Naive thymus-derived CD8-positive, alpha-beta T cell (primary cell): ENCODE data around the gene TRA2B. TPM values are rescaled to one million over a fixed set of nuclear protein-coding genes. Genes with fewer than 3 reads are reported as not detected.
"Not testable (repeated sequence)": the region's sequence is repeated elsewhere in the genome, so short reads cannot be mapped to it uniquely, and the experiment has no call there.

ENCODE experiments used
- ATAC-seq, 2 donors: fragments of 150-1000 bp; cut with Tn5 transposase in 1 of 2; sonication (Bioruptor Pico), chemical (Tn5 transposase) in 1 of 2; 1 replicate in 1 of 2; 2 replicates in 1 of 2; pipeline ENCODE4 v1.10.0; 2021; ENCODE audit warnings: mild to moderate bottlenecking in 2 of 2, moderate library complexity in 2 of 2
- POLR2A ChIA-PET: fragments of 350-600 bp; sonication (Branson Sonifier 250); formaldehyde crosslinking; loops from one replicate; lab custom pipeline; 2021; ENCODE audit warnings: antibody characterized with exemption; lab: Charles Lee
- DNase-seq, 10 donors: peaks; one replicate each; pipeline versions ENCODE4 v3.0.0 to v3.0.0-alpha.2; 2020 to 2022
- H3K27ac Mint-ChIP-seq, 10 donors: one replicate each; pipeline ENCODE4 v1.8.0; 2020 to 2022; ENCODE audit warnings: mild to moderate bottlenecking in 10 of 10, mixed read lengths in 10 of 10, moderate library complexity in 4 of 10, inconsistent platforms in 1 of 10
- H3K27me3 Mint-ChIP-seq, 5 donors: one replicate each; pipeline ENCODE4 v1.8.0; 2021 to 2022; ENCODE audit warnings: mixed read lengths in 5 of 5
- H3K36me3 Mint-ChIP-seq, 3 donors: one replicate each; pipeline ENCODE4 v1.8.0; 2020 to 2022; ENCODE audit warnings: mixed read lengths in 3 of 3, mild to moderate bottlenecking in 2 of 3, inconsistent platforms in 1 of 3
- H3K4me1 Mint-ChIP-seq, 4 donors: one replicate each; pipeline ENCODE4 v1.8.0; 2021 to 2022; ENCODE audit warnings: mixed read lengths in 4 of 4
- H3K4me3 Mint-ChIP-seq, 10 donors: one replicate each; pipeline ENCODE4 v1.8.0; 2020 to 2022; ENCODE audit warnings: mild to moderate bottlenecking in 10 of 10, mixed read lengths in 10 of 10, moderate library complexity in 6 of 10, inconsistent platforms in 1 of 10
- H3K9me3 Mint-ChIP-seq, 9 donors: one replicate each; pipeline ENCODE4 v1.8.0; 2020 to 2022; ENCODE audit warnings: mixed read lengths in 9 of 9, mild to moderate bottlenecking in 3 of 9, inconsistent platforms in 1 of 9, moderate library complexity in 1 of 9
- polyA plus RNA-seq, 3 donors: library from polyadenylated mRNA; unstranded; fragments of 300-500 nt; fragmentation: Illumina TruSeq; gene quantifications; one replicate each; pipeline ENCODE4 v1.2.3, GENCODE V29; 2021
- total RNA-seq, 8 experiments: library from RNA in 2 of 8; stranded (reverse) in 2 of 8; gene quantifications; one replicate each; pipeline ENCODE4 v1.2.3 and lab custom pipeline; 2021 to 2026

TRA2B gene
- total and polyA plus RNA-seq, 5 experiments from 2014 or later = 176 to 229 (median 218) TPM

DNA sequence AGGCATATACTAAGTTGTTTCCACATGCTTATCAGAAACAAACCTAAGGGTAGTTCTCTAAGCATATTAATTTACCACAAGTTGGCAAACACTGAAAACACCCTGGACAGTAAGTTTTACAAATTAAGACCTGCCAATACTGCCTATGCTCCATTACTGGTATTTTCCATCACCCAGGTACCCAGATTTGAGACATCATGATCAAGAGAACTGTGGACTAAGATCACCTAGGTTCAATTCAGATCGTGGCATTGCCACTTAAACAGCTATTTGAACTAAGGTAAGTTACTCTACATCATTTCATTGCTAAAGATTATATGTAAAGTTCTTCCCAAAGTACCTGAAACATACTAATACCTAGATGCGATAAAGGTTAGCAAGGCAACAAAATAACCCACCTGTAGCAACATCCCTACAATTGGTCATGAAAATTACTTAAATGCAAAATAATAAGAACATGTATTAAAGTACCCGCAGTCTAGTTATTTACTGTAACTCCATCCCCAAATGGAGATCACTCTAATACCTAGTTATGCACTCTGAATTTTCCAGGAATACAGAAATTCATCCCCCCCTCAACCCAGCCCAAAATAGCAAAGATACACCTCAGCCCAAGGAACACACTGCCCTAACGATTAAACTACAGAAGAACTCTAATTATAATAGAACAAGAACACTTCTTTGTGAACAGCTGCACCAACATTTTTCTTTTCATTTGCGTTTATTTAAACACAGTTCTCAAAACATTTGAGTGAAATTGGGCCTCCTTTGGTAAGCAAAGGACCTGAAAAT lies 21.6 kb downstream of the TRA2B start:
- Mint-ChIP-seq H3K4me3 (no peak overlapping the region), H3K27ac (peak overlapping the region in 3 of 10 donors; percentile 1 to 65 (median 8)), H3K36me3 (peaks cover 6 to 74% (median 23%) of the 10 kb centered on the region in 3 donors), H3K9me3 (no peaks in the 10 kb centered on the region), H3K27me3 (no peaks in the 10 kb centered on the region), H3K4me1 (peaks cover 0 to 7% (median 2%) of the 10 kb centered on the region in 4 donors)
- DNase-seq (no peak), ATAC-seq (no peak)
- POLR2A ChIA-PET = no interaction called here

DNA sequence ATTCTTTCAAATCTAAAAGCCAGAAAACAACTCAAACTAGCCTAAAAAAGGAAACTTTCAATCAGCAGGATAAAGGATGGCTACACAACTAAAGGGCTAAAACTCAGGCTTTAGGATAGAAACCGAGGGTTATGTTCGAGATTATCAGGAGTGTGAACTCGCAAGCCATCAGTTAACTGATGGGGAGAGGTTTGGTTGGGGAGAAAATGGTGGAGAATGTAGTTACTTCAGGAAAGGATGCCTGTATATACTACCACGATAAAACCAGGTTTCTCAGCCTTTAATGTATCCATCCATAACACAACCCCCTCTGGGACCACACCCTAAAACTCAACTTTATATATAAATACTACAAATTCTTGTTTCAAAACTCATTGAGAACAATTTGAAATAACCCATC lies 22.2 kb downstream of the TRA2B start:
- Mint-ChIP-seq H3K4me3 (no peak overlapping the region), H3K9me3 (no peaks in the 10 kb centered on the region), H3K4me1 (peaks cover 2 to 6% (median 4%) of the 10 kb centered on the region in 4 donors), H3K27me3 (no peaks in the 10 kb centered on the region), H3K27ac (peak overlapping the region in 6 of 10 donors; percentile 23 to 82 (median 68)), H3K36me3 (peaks cover 6 to 68% (median 19%) of the 10 kb centered on the region in 3 donors)
- DNase-seq = no peak
- ATAC-seq = no peak
- POLR2A ChIA-PET = interaction anchor here (2.2 kb wide), 1 partner anchor 22 kb away, joined by 8 read pairs; the partner anchor contains the start of gene TRA2B

DNA sequence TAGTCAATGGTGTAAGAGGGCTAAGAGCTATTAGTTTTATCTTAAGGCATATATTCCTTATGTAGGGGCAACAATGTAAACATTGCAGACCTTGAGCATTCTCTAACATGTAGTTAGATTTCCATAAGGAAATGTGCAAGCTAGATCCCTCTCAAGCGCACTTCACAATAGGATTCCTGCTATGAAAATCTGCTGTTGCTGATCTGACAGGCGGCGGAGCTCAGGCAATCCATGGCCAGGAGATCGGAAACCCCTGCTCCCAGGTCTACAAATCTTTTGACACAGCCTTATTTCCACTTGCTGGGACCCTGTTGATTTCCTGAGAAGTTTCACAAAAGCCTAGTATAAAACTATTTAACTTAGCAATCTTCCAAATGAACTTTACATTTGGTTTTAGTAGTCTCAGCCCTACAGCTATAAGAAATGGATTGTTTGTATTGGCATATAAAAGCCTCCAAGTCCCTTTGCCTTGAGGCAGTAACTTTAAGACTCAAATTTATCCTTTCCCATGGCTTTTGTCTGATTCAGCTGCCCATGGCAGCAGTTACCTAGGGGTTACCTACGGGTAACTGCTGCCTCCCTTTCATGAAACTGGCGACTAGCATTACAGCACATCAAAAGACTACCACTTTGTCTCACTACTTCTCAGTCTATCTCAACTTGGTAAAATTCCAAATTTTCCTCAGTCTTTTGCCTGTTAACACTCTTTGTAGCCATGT lies 22.7 kb downstream of the TRA2B start:
- H3K36me3 Mint-ChIP-seq = peaks cover 6 to 62% (median 18%) of the 10 kb centered on the region in 3 donors

DNA sequence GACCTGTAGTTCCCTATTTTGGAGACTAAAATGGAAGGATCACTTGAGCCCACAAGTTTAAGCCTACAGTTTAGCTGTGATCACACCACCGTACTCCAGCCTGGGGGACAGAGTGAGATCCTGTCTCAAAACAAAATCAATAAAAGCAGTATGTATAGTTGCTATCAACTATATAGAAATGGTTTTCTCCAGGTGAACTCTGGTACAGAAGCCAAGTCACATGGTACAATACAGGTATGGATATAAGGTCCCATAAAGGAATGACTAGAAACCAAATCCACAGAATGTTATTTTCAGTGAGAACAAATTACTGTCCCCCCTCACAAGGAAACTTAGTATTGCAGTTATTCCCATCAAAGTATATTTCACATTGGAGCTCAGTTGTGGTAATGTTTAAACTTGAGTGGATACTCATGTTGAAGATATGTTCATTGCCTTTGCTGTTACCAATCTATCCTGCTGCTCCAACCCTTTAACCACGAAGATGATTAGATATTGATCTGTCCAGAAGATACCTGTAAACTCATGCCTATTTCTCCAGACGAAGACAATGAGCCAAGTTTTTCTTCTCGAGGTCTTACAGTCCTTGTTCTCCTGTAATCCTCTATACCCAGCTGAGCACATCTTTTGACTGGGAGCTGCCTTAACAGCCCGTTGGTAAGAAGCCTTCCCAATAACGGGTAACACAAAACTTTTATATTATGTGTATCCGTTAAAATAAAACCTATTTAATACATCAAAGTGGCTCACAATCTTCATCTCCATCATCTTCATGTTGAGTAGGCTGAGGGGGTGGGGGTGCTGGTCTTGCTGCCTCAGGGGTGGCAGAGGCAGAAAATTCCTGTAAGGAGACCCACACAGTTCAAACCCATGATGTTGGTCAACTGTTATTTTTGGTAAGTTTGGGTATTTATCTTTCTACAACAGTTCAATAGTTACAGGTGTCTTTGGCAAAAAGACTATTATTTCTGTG lies 24.6 kb downstream of the TRA2B start:
- POLR2A ChIA-PET = interaction anchor here (1.4 to 3.9 kb wide), 4 partner anchors 14 to 24 kb away, joined by 3 to 14 read pairs (median 6); partner anchors contain the start of gene TRA2B
- peak overlapping the region in 6 of 10 donors; percentile 20 to 93 (median 45) for H3K27ac Mint-ChIP-seq
- H3K4me3 Mint-ChIP-seq = peak overlapping the region in 1 of 10 donors; percentile 15
- peaks cover 0 to 44% (median 14%) of the 10 kb centered on the region in 3 donors for H3K36me3 Mint-ChIP-seq
- H3K4me1 Mint-ChIP-seq = peaks cover 0 to 11% (median 10%) of the 10 kb centered on the region in 4 donors
- ATAC-seq (peak; percentile 23 to 35), DNase-seq (peak in 1 of 10 donors; percentile 9)
- H3K9me3 Mint-ChIP-seq = no peaks in the 10 kb centered on the region
- peaks cover 0 to 2% (median 0%) of the 10 kb centered on the region in 5 donors for H3K27me3 Mint-ChIP-seq

More for the DNA sequence above, 22.7 kb downstream of the TRA2B start:
- Mint-ChIP-seq H3K27me3 (no peaks in the 10 kb centered on the region), H3K27ac (peak overlapping the region in 5 of 10 donors; percentile 23 to 82 (median 72)), H3K9me3 (no peaks in the 10 kb centered on the region), H3K4me3 (peak overlapping the region in 1 of 10 donors; percentile 15), H3K4me1 (peaks cover 2 to 11% (median 9%) of the 10 kb centered on the region in 4 donors)
- ATAC-seq (peak in 1 of 2 donors; percentile 3), DNase-seq (no peak)
- POLR2A ChIA-PET = interaction anchor here (2.2 kb wide), 1 partner anchor 22 kb away, joined by 8 read pairs; the partner anchor contains the start of gene TRA2B

DNA sequence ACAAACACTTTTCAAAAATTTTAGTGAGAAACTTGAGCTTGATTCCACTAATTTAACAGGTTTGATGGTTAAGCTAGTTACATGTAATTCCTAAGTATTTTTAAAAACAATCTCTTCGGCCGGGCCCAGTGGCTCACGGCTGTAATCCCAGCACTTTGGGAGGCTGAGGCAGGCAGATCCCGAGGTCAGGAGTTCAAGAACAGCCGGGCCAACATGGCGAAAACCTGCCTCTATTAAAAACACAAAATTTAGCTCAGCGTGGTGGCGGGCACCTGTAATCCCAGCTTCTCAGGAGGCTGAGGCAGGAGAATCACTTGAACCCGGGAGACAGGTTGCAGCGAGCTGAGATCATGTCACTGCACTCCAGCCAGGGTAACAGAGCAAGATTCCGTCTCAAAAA lies 25.3 kb downstream of the TRA2B start:
- ATAC-seq = no peak
- Mint-ChIP-seq H3K9me3 (no peaks in the 10 kb centered on the region), H3K4me3 (peak overlapping the region in 1 of 10 donors; percentile 28), H3K27ac (peak overlapping the region in 4 of 10 donors; percentile 20 to 93 (median 62)), H3K27me3 (peaks cover 0 to 2% (median 0%) of the 10 kb centered on the region in 5 donors), H3K36me3 (peaks cover 0 to 37% (median 11%) of the 10 kb centered on the region in 3 donors), H3K4me1 (peaks cover 0 to 11% (median 10%) of the 10 kb centered on the region in 4 donors)
- POLR2A ChIA-PET = interaction anchor here (1.5 to 3.9 kb wide), 2 partner anchors 15 to 24 kb away, joined by 3 to 14 read pairs; partner anchors contain the start of gene TRA2B
- no peak for DNase-seq

DNA sequence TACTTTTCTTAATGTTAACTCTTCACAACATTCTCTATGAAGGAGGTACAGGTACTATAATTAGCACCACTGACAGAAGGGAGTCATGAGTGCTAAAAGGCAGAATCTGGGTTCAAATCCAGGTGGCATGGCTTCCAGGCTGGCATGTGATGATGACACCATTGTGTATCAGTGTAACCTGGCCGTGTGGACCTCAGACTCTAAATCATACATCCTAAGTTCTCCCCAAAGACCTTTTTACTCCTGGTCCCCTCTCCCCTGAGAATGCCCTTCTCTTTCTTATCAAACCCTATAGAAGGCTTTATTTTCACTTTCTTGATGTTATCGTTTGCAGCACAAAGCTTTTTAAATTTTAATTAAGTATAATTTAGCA lies 26.8 kb downstream of the TRA2B start:
- H3K4me3 Mint-ChIP-seq, DNase-seq, H3K9me3 Mint-ChIP-seq, H3K27me3 Mint-ChIP-seq: not testable (repeated sequence)
- POLR2A ChIA-PET = interaction anchor here (3.9 kb wide), 1 partner anchor 26 kb away, joined by 14 read pairs; the partner anchor contains the start of gene TRA2B
- peak in 1 of 2 donors; percentile 3 for ATAC-seq
- H3K36me3 Mint-ChIP-seq = peaks cover 0 to 22% (median 3%) of the 10 kb centered on the region in 3 donors
- peaks cover 0 to 11% (median 10%) of the 10 kb centered on the region in 4 donors for H3K4me1 Mint-ChIP-seq
- H3K27ac Mint-ChIP-seq = peak overlapping the region in 5 of 10 donors; percentile 0 to 86 (median 73)

DNA sequence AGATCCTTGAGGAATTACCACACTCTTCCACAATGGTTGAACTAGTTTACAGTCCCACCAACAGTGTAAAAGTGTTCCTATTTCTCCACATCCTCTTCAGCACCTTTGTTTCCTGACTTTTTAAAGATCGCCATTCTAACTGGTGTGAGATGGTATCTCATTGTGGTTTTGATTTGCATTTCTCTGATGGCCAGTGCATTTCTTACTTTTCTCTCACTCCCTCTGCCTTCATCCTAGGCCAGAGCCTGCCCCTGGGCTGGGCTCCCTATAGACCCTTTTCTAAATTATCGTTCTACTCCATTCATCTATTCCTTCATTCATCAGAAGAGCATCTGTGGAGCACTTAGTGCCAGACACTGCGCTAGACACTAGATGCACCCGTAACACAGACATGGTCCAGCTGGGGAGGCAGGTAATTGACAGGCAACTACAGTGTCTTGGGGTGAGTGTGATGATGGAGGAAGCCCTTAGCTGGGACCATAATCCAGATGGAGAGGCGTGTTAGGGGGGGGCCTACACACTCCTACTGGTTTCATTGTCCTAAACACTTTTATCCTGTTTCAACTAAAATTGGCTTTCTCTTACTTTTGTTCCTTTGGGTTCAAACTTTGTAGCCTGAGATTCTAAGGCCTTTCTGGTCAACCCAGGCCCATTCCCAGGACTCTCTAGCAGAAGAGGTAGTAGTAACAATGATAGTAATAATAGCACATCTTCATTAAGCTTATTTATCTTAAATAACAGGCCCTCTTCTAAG lies 27.3 kb downstream of the TRA2B start:
- POLR2A ChIA-PET = interaction anchor here (3.9 kb wide), 1 partner anchor 26 kb away, joined by 14 read pairs; the partner anchor contains the start of gene TRA2B
- H3K27ac Mint-ChIP-seq = peak overlapping the region in 9 of 10 donors; percentile 0 to 86 (median 73)
- H3K36me3 Mint-ChIP-seq = peaks cover 0 to 16% (median 3%) of the 10 kb centered on the region in 3 donors
- peak overlapping the region in 1 of 10 donors; percentile 8 for H3K4me3 Mint-ChIP-seq
- not testable (repeated sequence) for DNase-seq, H3K27me3 Mint-ChIP-seq, H3K9me3 Mint-ChIP-seq
- H3K4me1 Mint-ChIP-seq = peaks cover 0 to 11% (median 10%) of the 10 kb centered on the region in 4 donors
- ATAC-seq = peak in 1 of 2 donors; percentile 25

DNA sequence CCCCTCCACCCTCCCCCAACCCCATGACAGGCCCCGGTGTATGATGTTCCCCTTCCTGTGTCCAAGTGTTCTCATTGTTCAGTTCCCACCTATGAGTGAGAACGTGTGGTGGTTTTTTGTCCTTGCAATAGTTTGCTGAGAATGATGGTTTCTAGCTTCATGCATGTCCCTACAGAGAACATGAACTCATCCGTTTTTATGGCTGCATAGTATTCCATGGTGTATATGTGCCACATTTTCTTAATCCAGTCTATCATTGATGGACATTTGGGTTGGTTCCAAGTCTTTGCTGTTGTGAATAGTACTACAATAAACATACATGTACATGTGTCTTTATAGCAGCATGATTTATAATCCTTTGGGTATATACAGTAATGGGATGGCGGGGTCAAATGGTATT lies 27.9 kb downstream of the TRA2B start:
- Mint-ChIP-seq H3K36me3 (peaks cover 0 to 11% (median 0%) of the 10 kb centered on the region in 3 donors), H3K27ac (peak overlapping the region in 7 of 10 donors; percentile 14 to 86 (median 63)), H3K4me1 (peaks cover 0 to 11% (median 9%) of the 10 kb centered on the region in 4 donors)
- H3K27me3 Mint-ChIP-seq, DNase-seq, ATAC-seq, H3K4me3 Mint-ChIP-seq, H3K9me3 Mint-ChIP-seq: not testable (repeated sequence)
- POLR2A ChIA-PET = interaction anchor here (3.9 kb wide), 1 partner anchor 27 kb away, joined by 14 read pairs; the partner anchor contains the start of gene TRA2B

DNA sequence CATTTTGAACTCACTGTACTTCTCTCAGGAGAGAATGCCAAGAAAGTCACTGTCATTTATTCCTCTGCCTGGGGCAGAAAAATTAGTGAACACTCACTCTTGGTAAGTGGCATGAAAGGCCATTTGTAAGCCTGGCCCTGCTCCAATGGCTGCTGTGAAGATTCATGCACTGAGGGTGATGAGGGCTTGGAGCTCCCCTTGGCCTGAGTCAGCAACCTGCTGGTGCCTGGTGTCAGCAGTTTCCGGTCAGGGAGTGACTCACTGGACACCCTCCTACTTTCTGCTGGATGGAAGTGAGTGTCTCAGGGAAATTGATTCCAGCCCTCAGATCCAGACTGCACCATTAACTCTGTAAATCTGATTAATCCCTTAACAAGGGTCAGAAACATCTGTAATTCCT lies 37.6 kb downstream of the TRA2B start:
- Mint-ChIP-seq H3K4me1 (no peaks in the 10 kb centered on the region), H3K27me3 (peaks cover 0 to 8% (median 3%) of the 10 kb centered on the region in 5 donors), H3K9me3 (peaks cover 3 to 21% (median 10%) of the 10 kb centered on the region in 9 donors), H3K36me3 (peaks cover 0 to 16% (median 16%) of the 10 kb centered on the region in 3 donors), H3K4me3 (no peak overlapping the region), H3K27ac (no peak overlapping the region)
- DNase-seq (no peak), ATAC-seq (no peak)
- POLR2A ChIA-PET = no interaction called here

DNA sequence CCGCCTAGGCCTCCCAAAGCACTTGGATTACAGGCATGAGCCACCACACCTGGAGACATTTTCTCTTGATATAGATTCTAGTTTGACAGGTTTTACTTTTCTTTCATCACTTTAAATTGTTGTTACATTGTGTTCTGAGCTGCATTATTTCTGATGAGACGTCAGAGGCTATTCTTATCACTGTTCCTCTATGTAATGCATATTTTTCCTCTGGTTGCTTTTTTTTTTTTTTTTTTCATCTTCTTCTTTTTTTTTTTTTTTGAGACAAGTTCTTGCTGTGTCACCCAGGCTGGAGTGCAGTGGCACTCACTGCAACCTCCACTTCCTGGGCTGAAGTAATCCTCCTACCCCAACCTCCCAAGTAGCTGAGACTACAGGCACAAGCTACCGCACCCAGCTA lies 41.2 kb downstream of the TRA2B start:
- DNase-seq = no peak
- H3K27me3 Mint-ChIP-seq = peaks cover 0 to 6% (median 0%) of the 10 kb centered on the region in 5 donors
- H3K36me3 Mint-ChIP-seq = peaks cover 0 to 16% (median 12%) of the 10 kb centered on the region in 3 donors
- ATAC-seq = no peak
- H3K4me1 Mint-ChIP-seq = no peaks in the 10 kb centered on the region
- no peak overlapping the region for H3K27ac Mint-ChIP-seq
- H3K9me3 Mint-ChIP-seq = peaks cover 3 to 21% (median 10%) of the 10 kb centered on the region in 9 donors
- POLR2A ChIA-PET = no interaction called here
- no peak overlapping the region for H3K4me3 Mint-ChIP-seq

DNA sequence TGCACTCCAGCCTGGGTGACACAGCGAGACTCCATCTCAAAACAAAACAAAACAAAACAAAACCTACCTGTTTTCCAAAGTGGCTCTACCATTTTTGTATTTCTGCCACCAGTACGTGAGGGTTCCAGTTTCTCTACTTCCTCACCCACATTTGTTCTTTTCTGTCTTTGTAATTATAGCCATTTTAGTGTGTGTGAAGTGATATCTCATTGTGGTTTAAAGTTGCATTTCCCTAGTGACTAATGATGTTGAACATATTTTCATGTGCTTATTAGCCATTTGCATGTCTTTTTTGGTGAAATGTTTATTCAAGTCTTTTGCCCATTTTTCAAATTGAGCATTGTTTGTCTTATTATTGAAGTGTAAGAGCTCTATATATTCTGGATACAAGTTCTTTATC lies 50.7 kb downstream of the TRA2B start:
- POLR2A ChIA-PET = no interaction called here
- no peaks in the 10 kb centered on the region for H3K4me1 Mint-ChIP-seq
- ATAC-seq (no peak), DNase-seq (no peak)
- peaks cover 0 to 4% (median 0%) of the 10 kb centered on the region in 3 donors for H3K36me3 Mint-ChIP-seq
- H3K27me3 Mint-ChIP-seq = peaks cover 0 to 5% (median 3%) of the 10 kb centered on the region in 5 donors
- H3K4me3 Mint-ChIP-seq = no peak overlapping the region
- peaks cover 0 to 2% (median 0%) of the 10 kb centered on the region in 9 donors for H3K9me3 Mint-ChIP-seq
- H3K27ac Mint-ChIP-seq = no peak overlapping the region
